HAP-1 (cell line): Measurements from ENCODE around the gene TNIK.
A peak's percentile ranks its signal among the peaks of the same experiment; 100 is the strongest.

Source experiments
- DNase-seq, 2 experiments: peaks; one replicate each; pipeline ENCODE4 v3.0.0-alpha.2; 2016 to 2020; ENCODE audit warnings: low spot score in 2 of 2
- H3K27me3 ChIP-seq: fragments of 250-450 bp; sonication (Bioruptor Pico); 2 replicates; pipeline ENCODE4 v1.5.1; 2020; ENCODE audit warnings: low read depth, mild to moderate bottlenecking, moderate library complexity
- H3K36me3 ChIP-seq: fragments of 250-450 bp; sonication (Bioruptor Pico); replicated peaks from 2 replicates; pipeline ENCODE4 v1.5.1; 2020; ENCODE audit warnings: mild to moderate bottlenecking
- H3K4me1 ChIP-seq: fragments of 250-450 bp; sonication (Bioruptor Pico); 2 replicates; pipeline ENCODE4 v1.5.1; 2020; ENCODE audit warnings: mild to moderate bottlenecking
- H3K4me3 ChIP-seq: fragments of 250-450 bp; sonication (Bioruptor Pico); 2 replicates; pipeline ENCODE4 v1.5.1; 2020; ENCODE audit warnings: mild to moderate bottlenecking, moderate library complexity
- H3K9me3 ChIP-seq: fragments of 250-450 bp; sonication (Bioruptor Pico); 2 replicates; pipeline ENCODE4 v1.5.1; 2020; ENCODE audit warnings: mild to moderate bottlenecking, moderate library complexity
- in situ Hi-C: fragments of 300-500 bp; cut with MboI; formaldehyde crosslinking; loops from 3 replicates; pipeline ENCODE4 v1.14.3; 2020; ENCODE audit warnings: low sequenced_read_pairs, inconsistent platforms, mixed read lengths

Gene TNIK

GRCh38 chr3:171038342-171038741, 421.9 kb downstream of the TNIK start:
- in situ Hi-C loops = no loop called here
- no peak for DNase-seq

DNA sequence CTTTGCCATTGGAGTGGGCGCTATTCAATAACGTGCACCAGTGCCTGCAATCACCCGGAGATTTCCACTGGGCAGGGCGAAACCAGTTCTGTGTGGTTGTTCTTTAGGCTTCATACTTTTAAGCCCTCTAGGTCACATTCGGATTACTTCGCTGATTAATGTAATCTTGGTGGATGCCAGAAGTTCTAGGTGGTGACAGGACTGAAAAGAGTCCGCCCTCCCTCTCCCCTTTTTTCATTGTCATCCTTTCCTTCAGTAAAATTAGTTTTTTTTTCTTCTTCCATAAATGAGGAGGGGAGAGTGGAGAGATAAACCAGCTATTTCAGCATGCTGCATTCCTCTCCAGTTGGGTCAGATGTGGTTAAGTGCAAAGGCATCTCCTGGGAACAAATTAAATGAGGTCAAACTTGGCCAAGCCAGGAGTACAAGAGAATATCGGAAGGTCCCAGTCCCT, 431.4 kb downstream of the TNIK start:
- no peaks in the 10 kb centered on the region for H3K36me3 ChIP-seq
- no peak overlapping the region for H3K4me3 ChIP-seq
- no peaks in the 10 kb centered on the region for H3K4me1 ChIP-seq
- in situ Hi-C loops = no loop called here
- no peak for DNase-seq
- H3K27me3 ChIP-seq = no peaks in the 10 kb centered on the region
- no peaks in the 10 kb centered on the region for H3K9me3 ChIP-seq

More at GRCh38 chr3:171038342-171038741, 421.9 kb downstream of the TNIK start:
- Histone ChIP-seq H3K4me3 (no peak overlapping the region), H3K4me1 (no peaks in the 10 kb centered on the region), H3K9me3 (no peaks in the 10 kb centered on the region), H3K36me3 (no peaks in the 10 kb centered on the region), H3K27me3 (peaks cover 9% of the 10 kb centered on the region)

DNA sequence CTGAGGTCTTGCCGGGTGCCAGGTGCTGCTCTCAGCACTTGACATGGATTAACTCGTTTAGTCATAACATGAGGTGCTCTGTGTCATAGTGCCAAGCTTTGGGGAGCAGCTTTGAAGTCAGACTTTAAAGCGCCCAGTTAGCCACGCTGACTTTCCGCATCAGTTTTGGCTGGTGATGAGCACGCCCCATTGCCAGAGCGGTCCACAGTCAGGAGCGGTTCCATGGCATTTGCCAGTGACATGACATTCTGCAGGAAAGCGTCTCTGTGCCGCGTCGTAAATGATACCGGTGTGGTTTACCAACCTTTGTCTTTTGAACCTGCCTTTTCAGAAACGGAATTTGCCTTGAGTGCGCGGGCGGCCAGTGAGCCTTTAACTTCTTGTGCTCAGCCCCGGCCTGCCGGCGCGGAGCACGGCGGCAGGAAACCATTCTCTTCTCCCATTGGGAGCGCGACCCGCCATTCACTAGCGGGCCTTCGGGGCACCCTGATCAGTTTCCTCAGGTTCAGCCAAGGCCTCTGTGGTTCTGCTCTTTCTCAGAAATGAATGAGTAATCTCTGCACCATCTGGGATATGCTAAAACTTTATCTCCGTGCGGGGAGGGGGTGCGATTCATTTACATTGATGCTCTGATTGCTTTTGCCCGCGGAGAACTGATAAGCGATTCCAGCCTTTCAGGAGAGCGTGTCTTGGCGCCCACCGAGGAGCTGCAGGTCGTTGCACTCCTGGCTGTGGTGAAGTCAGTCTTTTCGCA, 432.0 kb downstream of the TNIK start:
- Histone ChIP-seq H3K27me3 (no peaks in the 10 kb centered on the region), H3K9me3 (no peaks in the 10 kb centered on the region), H3K4me3 (no peak overlapping the region), H3K4me1 (no peaks in the 10 kb centered on the region), H3K36me3 (no peaks in the 10 kb centered on the region)
- DNase-seq = no peak
- in situ Hi-C loops = no loop called here

GRCh38 chr3:171026597-171027293, 433.5 kb downstream of the TNIK start, which contains the start of gene SLC2A2:
Gene SLC2A2 (minus strand): TSS chr3:171026720. CDS start chr3:171026670, 50 bp downstream.
- Histone ChIP-seq H3K27me3 (no peaks in the 10 kb centered on the region), H3K4me3 (no peak within 1 kb of the TSS), H3K9me3 (no peaks in the 10 kb centered on the region), H3K36me3 (no peaks in the 10 kb centered on the region), H3K4me1 (no peaks in the 10 kb centered on the region)
- DNase-seq = no peak
- in situ Hi-C loops = no loop called here

- no peaks in the 10 kb centered on the region for H3K4me1 ChIP-seq
- H3K36me3 ChIP-seq = no peaks in the 10 kb centered on the region
- H3K4me3 ChIP-seq = no peak overlapping the region
- in situ Hi-C loops = no loop called here
- H3K9me3 ChIP-seq = no peaks in the 10 kb centered on the region
- no peak for DNase-seq
- H3K27me3 ChIP-seq = no peaks in the 10 kb centered on the region
These were observed 436.6 kb downstream of the TNIK start for GRCh38 chr3:171023566-171023965.

DNA sequence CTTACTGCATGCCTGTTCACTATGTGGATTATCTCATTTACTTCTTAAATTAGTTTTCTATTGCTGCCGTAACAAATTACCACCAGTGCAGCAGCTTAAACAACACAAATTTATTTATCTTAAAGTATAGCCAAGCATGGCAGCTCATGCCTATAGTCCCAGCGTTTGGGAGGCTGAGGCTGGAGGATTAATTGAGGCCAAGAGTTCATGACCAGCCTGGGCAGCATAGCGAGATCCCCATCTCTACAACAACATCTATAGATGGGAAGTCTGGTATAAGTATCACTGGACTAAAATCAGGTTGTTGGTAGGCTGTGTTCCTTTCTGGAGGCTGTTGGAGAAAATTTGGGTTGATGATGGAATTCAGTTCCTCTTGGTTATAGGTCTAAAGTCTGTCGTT, 438.8 kb downstream of the TNIK start:
- Histone ChIP-seq H3K27me3 (no peaks in the 10 kb centered on the region), H3K4me1 (no peaks in the 10 kb centered on the region), H3K9me3 (no peaks in the 10 kb centered on the region), H3K4me3 (no peak overlapping the region), H3K36me3 (no peaks in the 10 kb centered on the region)
- no peak for DNase-seq
- in situ Hi-C loops = no loop called here

DNA sequence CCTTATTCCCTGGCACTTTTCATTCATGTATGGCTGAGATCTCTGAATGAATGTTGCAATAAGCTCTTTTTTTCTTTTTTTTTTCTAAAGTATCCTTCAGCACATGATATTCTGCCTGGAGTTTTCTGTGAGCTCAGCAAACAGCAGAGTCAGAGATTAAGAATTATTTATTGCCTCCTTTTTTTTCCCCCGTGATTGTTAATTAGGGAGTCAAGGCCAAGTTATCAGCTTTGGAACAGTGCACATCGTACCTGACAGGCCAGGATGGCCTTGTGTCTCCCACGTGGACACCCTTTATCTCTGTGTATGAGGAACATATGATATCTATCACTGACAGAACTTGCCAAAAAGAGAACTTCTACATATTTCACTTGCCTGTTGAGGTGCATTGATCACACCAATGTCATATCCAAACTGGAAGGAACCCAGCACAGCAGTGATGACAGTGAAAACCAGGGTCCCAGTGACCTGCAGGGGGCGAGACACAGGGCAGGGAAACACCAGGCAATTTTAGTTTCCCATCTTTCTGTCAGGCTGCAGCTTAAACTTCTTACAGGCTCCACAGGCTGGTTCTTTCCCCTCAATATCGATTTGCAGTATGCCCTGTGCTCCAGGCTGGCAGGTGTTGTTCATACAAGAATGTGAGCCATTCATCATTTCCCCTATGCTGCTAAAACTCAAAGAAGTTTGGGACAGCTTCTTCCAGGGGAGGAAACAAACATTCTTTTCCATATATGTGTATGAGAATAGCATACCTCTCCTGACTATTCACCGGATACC, 441.9 kb downstream of the TNIK start:
- H3K4me3 ChIP-seq = no peak overlapping the region
- in situ Hi-C loops = no loop called here
- H3K27me3 ChIP-seq = no peaks in the 10 kb centered on the region
- DNase-seq = peak in 1 of 2 experiments; percentile 32
- H3K9me3 ChIP-seq = no peaks in the 10 kb centered on the region
- no peaks in the 10 kb centered on the region for H3K4me1 ChIP-seq
- no peaks in the 10 kb centered on the region for H3K36me3 ChIP-seq

- in situ Hi-C loops = no loop called here
- no peaks in the 10 kb centered on the region for H3K36me3 ChIP-seq
- no peaks in the 10 kb centered on the region for H3K9me3 ChIP-seq
- H3K4me3 ChIP-seq = no peak overlapping the region
- H3K27me3 ChIP-seq = no peaks in the 10 kb centered on the region
- no peak for DNase-seq
- no peaks in the 10 kb centered on the region for H3K4me1 ChIP-seq
These were observed 446.1 kb downstream of the TNIK start for GRCh38 chr3:171013822-171014748.

GRCh38 chr3:171011873-171012336, 448.3 kb downstream of the TNIK start:
- no peak for DNase-seq
- Histone ChIP-seq H3K4me1 (no peaks in the 10 kb centered on the region), H3K36me3 (no peaks in the 10 kb centered on the region), H3K9me3 (no peaks in the 10 kb centered on the region), H3K4me3 (no peak overlapping the region), H3K27me3 (no peaks in the 10 kb centered on the region)
- in situ Hi-C loops = no loop called here
